Femur (tissue), 1 donor: Measurements from ENCODE around the gene MCF2L2.

Experiments used
- DNase-seq: peaks from one replicate; pipeline ENCODE4 v3.0.0-alpha.2; 2017

MCF2L2 gene

GRCh38 chr3:183357564-183358079 is 70.8 kb downstream of the MCF2L2 start:
- no peak for DNase-seq

DNA sequence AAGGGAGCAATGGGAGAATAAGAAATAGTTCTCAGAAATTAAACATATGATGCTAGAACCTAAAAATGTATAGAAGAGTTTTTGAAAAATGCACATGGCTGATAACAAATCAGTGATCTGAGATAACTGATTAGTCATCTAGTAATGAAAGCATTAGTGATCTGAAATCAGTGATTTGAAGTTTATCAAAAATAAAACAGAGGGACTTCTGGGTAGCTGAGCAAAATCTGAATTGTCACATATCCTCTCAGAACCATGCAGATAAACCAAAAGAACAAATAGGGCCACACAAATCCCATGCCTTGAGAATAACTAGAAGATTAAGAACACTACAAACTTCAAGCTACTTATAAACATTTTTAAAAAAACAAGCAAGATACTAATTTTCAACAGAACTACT is 71.5 kb downstream of the MCF2L2 start:
- no peak for DNase-seq

DNA sequence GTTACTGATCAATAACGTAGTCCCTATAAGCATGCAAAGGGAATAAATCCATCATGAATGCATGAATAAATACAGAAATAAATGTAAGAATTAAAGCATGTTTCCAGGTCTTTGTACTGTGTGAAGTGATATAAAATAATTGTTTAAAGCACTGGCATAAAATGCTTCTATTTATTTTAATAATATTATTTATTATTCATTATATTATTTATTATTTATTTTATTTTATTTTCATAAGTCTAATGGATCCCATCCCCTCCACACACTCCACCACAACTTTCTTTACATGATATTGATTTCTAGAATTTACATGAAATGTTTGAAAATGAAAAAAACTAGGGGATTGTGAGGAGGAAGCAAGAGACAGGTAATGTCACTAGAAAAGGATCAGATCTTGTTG is 73.5 kb downstream of the MCF2L2 start:
- DNase-seq, result no peak

DNA sequence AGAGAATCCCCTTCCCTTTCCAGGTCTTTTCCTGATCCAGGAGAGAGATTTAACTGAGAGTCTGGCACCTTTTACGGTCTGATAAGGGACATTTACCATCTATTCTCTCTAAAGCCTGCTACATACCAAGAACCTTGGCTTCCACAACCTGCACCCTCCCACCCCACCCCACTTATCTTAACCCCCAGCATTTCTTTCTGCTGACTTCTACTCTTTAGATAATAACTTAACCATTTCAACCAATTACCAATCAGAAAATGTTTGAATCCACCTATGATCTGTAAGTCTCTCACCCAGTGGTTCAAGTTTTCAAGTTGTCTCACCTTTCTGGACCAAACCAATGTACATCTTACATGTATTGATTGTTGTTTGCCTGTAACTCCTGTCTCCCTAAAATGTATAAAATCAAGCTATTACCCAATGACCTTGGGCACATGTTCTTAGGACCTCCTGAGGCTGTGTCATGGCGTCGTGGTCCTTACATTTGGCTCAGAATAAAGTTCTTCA is 74.0 kb downstream of the MCF2L2 start:
- DNase-seq, result no peak

DNA sequence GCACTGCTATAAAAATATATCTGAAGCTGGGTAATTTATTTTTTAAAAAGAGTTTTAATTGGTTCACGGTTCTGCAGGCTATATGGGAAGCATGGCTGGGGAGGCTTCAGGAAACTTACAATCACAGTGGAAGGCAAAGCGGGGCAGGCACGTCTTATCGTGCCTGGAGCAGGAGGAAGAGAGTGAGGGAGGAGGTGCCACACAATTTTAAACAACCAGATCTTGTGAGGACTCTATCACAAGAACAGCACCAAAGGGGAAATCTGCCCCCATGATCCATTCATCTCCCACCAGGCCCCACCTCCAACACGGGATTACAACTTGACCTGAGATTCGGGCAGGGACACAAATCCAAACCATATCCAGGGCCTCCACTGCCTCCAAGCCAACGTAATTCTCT is 75.0 kb downstream of the MCF2L2 start:
- DNase-seq, result no peak

DNA sequence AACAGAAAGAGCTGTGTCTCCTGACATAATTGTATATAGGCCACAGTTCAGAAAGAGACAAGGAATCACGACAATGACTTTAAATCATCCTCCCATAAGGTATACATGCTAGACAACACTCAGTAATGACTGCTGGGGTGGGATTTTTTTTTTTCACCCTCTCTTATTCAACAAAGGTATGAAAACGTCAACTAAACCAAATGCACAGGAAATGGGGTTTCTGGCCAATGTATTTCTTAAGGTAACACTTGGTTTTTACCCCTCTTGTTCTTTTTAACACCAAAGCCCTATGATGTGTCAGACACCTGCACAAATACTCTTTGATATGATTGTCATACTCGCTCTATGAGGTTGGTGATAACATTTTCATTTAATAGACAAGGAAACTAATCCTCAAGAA is 78.3 kb downstream of the MCF2L2 start:
- DNase-seq, result no peak

- no peak for DNase-seq
These were observed 78.8 kb downstream of the MCF2L2 start for GRCh38 chr3:183349421-183350157.

- DNase-seq, result no peak
These were observed 85.6 kb downstream of the MCF2L2 start for GRCh38 chr3:183342824-183343223.

GRCh38 chr3:183341545-183342288 is 86.7 kb downstream of the MCF2L2 start:
- DNase-seq, result no peak

- DNase-seq, result no peak
These were observed 88.2 kb downstream of the MCF2L2 start for GRCh38 chr3:183340222-183340621.

DNA sequence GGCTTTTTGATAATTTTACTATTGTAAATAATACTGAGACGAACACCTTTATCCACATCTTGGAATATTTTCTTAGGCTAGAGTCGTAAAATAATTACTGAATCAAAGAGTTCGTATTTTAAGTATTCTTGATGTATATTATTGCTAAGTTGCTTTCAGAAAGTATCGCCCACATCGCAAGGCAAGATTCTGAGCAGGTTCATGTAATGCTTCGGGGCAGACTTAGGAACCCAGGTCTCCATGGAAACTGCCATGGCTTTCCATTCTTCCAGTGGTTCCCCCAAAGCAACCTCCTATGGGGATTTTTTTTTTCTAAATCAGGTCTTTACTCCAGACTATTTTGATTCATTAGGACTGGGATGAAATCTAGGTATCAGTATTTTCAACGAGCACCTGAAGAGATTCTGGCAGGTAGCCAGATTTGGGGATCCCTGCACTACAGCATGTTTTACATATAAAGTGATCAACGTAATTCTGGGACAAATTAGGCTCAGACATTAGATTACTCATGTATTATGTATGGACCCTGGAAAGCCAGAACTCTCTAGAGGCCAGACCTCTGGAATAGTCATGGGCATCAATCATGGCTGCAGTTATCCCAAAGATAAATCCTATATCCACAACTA is 88.8 kb downstream of the MCF2L2 start:
- DNase-seq, result no peak

- no peak for DNase-seq
These were observed 89.9 kb downstream of the MCF2L2 start for GRCh38 chr3:183338520-183338919.

GRCh38 chr3:183332487-183332886 is 95.9 kb downstream of the MCF2L2 start:
- DNase-seq, result no peak

DNA sequence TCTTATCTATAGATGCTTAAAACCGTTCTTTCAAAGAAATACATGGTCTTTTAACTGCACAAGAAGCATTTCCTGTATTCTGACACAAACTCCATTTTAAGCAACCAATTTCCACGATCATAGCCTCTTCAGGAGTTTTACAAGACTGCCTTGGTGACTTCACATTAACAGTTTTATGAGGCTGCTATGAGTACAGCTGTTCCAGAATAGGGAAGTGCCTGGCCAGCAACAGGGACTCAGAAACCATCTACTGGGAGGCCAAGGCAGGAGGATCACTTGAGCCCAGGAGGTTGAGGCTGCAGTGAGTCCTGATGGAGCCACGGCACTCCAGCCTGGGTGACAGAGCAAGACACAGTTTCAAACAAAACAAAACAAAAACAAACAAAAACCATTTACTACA is 96.9 kb downstream of the MCF2L2 start:
- no peak for DNase-seq

DNA sequence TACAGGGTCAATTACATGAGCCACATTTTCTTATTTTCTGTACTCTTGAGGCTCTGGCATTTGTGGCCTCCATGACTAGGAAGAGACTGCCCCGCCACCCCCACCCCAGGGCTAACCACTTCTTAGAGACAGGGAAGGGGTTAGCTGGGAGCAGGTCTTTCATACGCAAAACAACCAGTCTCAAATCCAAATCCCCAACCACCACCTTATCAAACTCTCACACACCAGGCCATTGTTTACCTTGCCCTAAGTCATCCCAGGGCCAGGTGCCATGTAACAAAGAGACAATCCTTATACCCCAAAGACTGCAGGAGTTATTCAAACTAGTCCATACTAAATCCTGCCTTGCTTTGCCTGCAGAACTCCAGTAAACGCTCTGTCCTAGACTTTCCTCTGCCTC is 97.5 kb downstream of the MCF2L2 start:
- no peak for DNase-seq

DNA sequence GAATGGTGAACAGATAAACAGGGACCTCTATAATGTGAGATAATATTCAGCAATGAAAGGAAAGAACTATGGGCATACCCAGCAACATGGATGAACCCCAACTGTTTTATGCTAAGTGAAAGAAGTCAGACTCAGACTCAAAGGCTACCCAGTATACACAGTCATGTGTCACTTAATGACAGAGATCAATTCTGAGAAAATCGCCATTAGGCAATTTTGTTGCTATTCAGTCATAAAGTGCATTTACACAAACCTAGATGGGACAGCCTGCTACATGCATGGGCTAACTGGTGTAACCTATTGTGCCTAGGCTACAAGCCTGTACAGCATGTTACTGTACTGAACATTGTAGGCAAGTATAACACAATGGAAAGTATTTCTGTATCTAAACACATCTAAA is 98.9 kb downstream of the MCF2L2 start:
- DNase-seq, result no peak

DNA sequence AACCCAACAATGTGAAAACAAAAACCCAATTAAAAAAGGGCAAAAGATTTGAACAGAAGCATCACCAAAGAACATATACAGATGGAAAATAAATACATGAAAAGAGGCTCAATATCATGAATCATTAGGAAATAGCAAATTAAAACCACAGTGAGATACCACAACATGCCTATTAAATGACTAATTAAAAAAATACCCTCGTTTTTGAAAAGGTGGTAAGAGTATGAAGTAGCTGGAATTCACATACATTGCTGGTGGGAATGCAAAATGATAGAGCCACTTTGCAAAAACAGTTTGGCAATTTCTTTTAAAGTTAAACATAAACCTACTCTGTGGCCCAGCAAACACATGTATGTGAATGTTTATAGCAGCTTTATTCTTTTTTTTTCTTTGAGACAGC is 99.6 kb downstream of the MCF2L2 start:
- DNase-seq, result no peak

DNA sequence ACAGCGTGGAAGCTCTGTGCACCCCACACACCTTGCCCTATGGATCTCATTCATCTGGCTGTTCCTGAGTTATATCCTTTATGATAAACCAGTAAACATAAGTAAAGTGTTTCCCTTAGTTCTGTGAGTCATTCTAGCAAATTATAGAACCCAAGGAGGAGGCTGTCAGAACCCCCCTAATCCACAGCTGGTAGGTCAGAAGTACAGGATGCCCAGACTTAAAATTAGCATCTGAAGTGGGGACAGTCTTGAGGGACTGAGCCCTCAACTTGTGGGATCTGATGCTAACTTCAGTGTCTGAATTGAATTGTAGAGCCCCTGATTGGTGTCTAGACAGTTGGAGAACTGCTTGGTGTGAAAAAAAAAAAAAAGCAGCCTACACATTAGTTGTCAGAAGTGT is 100.3 kb downstream of the MCF2L2 start:
- no peak for DNase-seq

- DNase-seq, result no peak
These were observed 101.1 kb downstream of the MCF2L2 start for GRCh38 chr3:183327343-183327742.

DNA sequence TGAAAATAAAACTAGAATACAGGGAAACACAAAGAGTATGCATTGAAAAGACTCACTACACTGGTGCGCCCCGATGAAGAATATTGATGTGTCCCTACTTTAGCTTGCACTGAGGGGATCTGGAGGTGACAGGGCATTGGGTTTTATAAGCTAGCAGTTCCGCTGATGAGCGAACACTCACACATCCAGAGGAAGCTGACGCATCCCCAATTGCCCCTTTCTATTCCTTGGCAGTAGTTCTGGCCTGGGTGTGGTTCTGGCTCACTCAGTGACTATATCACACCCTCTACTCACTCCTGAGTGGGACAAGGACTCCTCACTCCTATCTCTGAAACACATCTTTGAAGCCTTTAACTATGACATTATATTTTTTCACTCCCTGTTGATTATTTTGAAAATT is 104.3 kb downstream of the MCF2L2 start:
- no peak for DNase-seq

GRCh38 chr3:183319371-183319770 is 109.0 kb downstream of the MCF2L2 start:
- no peak for DNase-seq

- no peak for DNase-seq
These were observed 109.5 kb downstream of the MCF2L2 start for GRCh38 chr3:183318877-183319276.
